Measurements from ENCODE around the gene ASAP3. TPM values are rescaled to one million over a fixed set of nuclear protein-coding genes. Genes with fewer than 3 reads are reported as not detected.

Gene ASAP3
- total and polyA plus RNA-seq, 9 of the 15 experiments (the other 6 are each of a cell fraction or from before 2014, with no cell fraction given), result 1.7 to 31.2 (median 17.4) TPM

- TF ChIP-seq, protein P1, sequence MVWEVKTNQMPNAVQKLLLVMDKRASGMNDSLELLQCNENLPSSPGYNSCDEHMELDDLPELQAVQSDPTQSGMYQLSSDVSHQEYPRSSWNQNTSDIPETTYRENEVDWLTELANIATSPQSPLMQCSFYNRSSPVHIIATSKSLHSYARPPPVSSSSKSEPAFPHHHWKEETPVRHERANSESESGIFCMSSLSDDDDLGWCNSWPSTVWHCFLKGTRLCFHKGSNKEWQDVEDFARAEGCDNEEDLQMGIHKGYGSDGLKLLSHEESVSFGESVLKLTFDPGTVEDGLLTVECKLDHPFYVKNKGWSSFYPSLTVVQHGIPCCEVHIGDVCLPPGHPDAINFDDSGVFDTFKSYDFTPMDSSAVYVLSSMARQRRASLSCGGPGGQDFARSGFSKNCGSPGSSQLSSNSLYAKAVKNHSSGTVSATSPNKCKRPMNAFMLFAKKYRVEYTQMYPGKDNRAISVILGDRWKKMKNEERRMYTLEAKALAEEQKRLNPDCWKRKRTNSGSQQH (CRISPR knock-in tag; IDR thresholded peaks at IDR 0.05), result no peak; the same call in 1 of the 2 replicates
- no peak for TF ChIP-seq RBM15 (IDR thresholded peaks at IDR 0.05; ENCODE audit: insufficient read depth, low read length)
- no peak for TF ChIP-seq ZNF778 (CRISPR knock-in tag; IDR thresholded peaks at IDR 0.05)
- TF ChIP-seq FOXK2 (conservative IDR thresholded peaks at IDR 0.05 in 1 of 2, IDR thresholded peaks at IDR 0.05 in 1 of 2; ENCODE audit: low read depth in 2 of 2), result peak; percentile 93 to 96
- TF ChIP-seq ZNF589 (CRISPR knock-in tag; IDR thresholded peaks at IDR 0.05; ENCODE audit: low read depth), result peak; percentile 67
- no peak for TF ChIP-seq ZFPM2 (CRISPR knock-in tag; IDR thresholded peaks at IDR 0.05)
- TF ChIP-seq TARDBP (IDR thresholded peaks at IDR 0.05), result no peak; the same call in 1 of the 2 replicates
- TF ChIP-seq XRCC3 (IDR thresholded peaks at IDR 0.05), result no peak
- no peak for TF ChIP-seq DACH1 (IDR thresholded peaks at IDR 0.05; ENCODE audit: partially characterized antibody)
- TF ChIP-seq ZNF436 (CRISPR knock-in tag; IDR thresholded peaks at IDR 0.05), result no peak
- TF ChIP-seq CBX5 (IDR thresholded peaks at IDR 0.05; ENCODE audit: borderline replicate concordance, low read depth), result no peak
- no peak for TF ChIP-seq POU5F1 (IDR thresholded peaks at IDR 0.05; ENCODE audit: borderline replicate concordance, low read depth, low read length, partially characterized antibody)
- TF ChIP-seq TEAD1 (CRISPR knock-in tag; IDR thresholded peaks at IDR 0.05), result no peak
- peak; percentile 96 for TF ChIP-seq REST (IDR thresholded peaks at IDR 0.05; ENCODE audit: borderline replicate concordance)
- peak; percentile 57; the same call in 1 of the 2 replicates for TF ChIP-seq REST (CRISPR knock-in tag; IDR thresholded peaks at IDR 0.05; ENCODE audit: low read depth)
- TF ChIP-seq TRIM24 (IDR thresholded peaks at IDR 0.05), result peak in 1 of 2 experiments; percentile 47; a peak in 1 of 4 replicates
- no peak for TF ChIP-seq CHCHD3 (CRISPR knock-in tag; IDR thresholded peaks at IDR 0.05)
- TF ChIP-seq TBP (optimal IDR thresholded peaks at IDR 0.05; ENCODE audit: low read depth, low read length), result peak; percentile 76
These were observed 4.9 kb downstream of the ASAP3 start (continued) for GRCh38 chr1:23478896-23479665.
